ENCODE measurements around the gene HAAO. TPM values are rescaled to one million over a fixed set of nuclear protein-coding genes. Genes with fewer than 3 reads are reported as not detected.

HAAO gene
- total RNA-seq, 1 experiment from 2014 or later, result 4.7 TPM

- peaks cover 3% of the 10 kb centered on the region; the same call in 1 of the 2 replicates for H3K9me3 ChIP-seq (replicated peaks)
- peak overlapping the region; percentile 78 for H3K27ac ChIP-seq
- peak overlapping the region; percentile 63 for H3K4me3 ChIP-seq
- no peak for DNase-seq
- no peaks in the 10 kb centered on the region for H3K36me3 ChIP-seq
- H3K27me3 ChIP-seq, result no peaks in the 10 kb centered on the region
- H3K4me1 ChIP-seq, result peaks cover 45% of the 10 kb centered on the region
Measured at GRCh38 chr2:42792087-42792582, 248 bp downstream of the HAAO start.

DNA sequence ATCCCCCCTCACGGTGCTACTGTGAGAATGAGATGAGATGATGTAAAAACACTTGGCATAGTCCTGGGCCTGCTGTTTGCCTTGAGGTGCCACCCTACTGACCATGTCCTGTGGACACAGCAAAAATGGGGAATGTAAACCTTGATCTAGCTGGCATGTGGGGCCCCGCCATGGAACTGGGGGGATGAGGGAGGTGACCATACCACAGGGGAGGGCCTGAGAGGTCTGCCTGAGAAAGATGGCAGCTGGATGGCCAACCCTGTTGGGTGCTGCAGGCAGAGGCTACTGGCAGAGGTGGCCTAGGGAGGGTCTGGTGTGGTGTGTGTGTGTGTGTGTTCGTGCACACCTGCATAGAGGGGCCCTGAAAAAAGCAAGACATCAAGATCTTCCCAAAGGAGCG is 777 bp downstream of the HAAO start:
- H3K36me3 ChIP-seq, result no peaks in the 10 kb centered on the region
- no peaks in the 10 kb centered on the region for H3K27me3 ChIP-seq
- H3K4me1 ChIP-seq, result peaks cover 46% of the 10 kb centered on the region
- peak overlapping the region; percentile 63 for H3K4me3 ChIP-seq
- H3K27ac ChIP-seq, result no peak overlapping the region
- H3K9me3 ChIP-seq (replicated peaks), result no peaks in the 10 kb centered on the region
- no peak for DNase-seq

- Histone ChIP-seq H3K36me3 (no peaks in the 10 kb centered on the region), H3K4me1 (peaks cover 50% of the 10 kb centered on the region), H3K4me3 (no peak overlapping the region), H3K27ac (no peak overlapping the region), H3K9me3 (replicated peaks) (no peaks in the 10 kb centered on the region), H3K27me3 (no peaks in the 10 kb centered on the region)
- no peak for DNase-seq
Measured at GRCh38 chr2:42789751-42790150, 2.6 kb downstream of the HAAO start.

DNA sequence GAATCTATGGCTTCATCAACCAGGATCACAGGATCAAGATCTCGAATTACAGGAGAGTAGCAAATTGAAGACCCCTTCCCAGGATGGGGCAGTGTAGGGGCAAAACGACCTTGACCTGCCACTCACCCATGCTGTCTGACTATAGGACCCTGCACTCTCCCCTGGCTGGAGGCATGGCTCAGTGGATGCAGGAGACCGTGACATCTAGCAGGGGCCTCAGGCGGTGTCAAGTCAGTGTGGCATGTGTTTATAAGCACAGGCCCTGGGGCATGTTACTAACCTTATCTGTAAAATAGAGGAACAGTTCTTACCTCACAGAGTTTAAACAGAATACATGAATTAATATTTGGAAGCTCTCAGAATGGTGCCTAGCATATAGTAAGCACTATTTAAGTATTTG is 3.5 kb downstream of the HAAO start:
- no peak overlapping the region for H3K27ac ChIP-seq
- peak in 1 of 2 experiments; percentile 49 for DNase-seq
- no peaks in the 10 kb centered on the region for H3K9me3 ChIP-seq (replicated peaks)
- H3K36me3 ChIP-seq, result no peaks in the 10 kb centered on the region
- H3K4me1 ChIP-seq, result peaks cover 48% of the 10 kb centered on the region
- no peaks in the 10 kb centered on the region for H3K27me3 ChIP-seq
- H3K4me3 ChIP-seq, result no peak overlapping the region

- no peaks in the 10 kb centered on the region for H3K27me3 ChIP-seq
- no peaks in the 10 kb centered on the region for H3K36me3 ChIP-seq
- H3K4me3 ChIP-seq, result no peak overlapping the region
- no peaks in the 10 kb centered on the region for H3K9me3 ChIP-seq (replicated peaks)
- DNase-seq, result no peak
- H3K4me1 ChIP-seq, result peaks cover 47% of the 10 kb centered on the region
- H3K27ac ChIP-seq, result no peak overlapping the region
Measured at GRCh38 chr2:42788478-42788793, 3.9 kb downstream of the HAAO start.

- Histone ChIP-seq H3K4me1 (peaks cover 47% of the 10 kb centered on the region), H3K27ac (no peak overlapping the region), H3K4me3 (no peak overlapping the region), H3K9me3 (replicated peaks) (no peaks in the 10 kb centered on the region), H3K36me3 (no peaks in the 10 kb centered on the region), H3K27me3 (no peaks in the 10 kb centered on the region)
- DNase-seq, result no peak
Measured at GRCh38 chr2:42787788-42788477, 4.5 kb downstream of the HAAO start.

GRCh38 chr2:42787424-42787787 is 5.0 kb downstream of the HAAO start:
- Histone ChIP-seq H3K4me3 (no peak overlapping the region), H3K4me1 (peaks cover 47% of the 10 kb centered on the region)
- DNase-seq, result no peak

GRCh38 chr2:42786561-42787345 is 5.6 kb downstream of the HAAO start:
- Histone ChIP-seq H3K27ac (peak overlapping the region; percentile 85), H3K4me3 (no peak overlapping the region), H3K9me3 (replicated peaks) (no peaks in the 10 kb centered on the region), H3K27me3 (no peaks in the 10 kb centered on the region), H3K36me3 (no peaks in the 10 kb centered on the region), H3K4me1 (peaks cover 47% of the 10 kb centered on the region)
- no peak for DNase-seq

More at GRCh38 chr2:42787424-42787787, 5.0 kb downstream of the HAAO start:
- no peaks in the 10 kb centered on the region for H3K36me3 ChIP-seq
- no peak overlapping the region for H3K27ac ChIP-seq
- H3K27me3 ChIP-seq, result no peaks in the 10 kb centered on the region
- no peaks in the 10 kb centered on the region for H3K9me3 ChIP-seq (replicated peaks)

- no peaks in the 10 kb centered on the region for H3K27me3 ChIP-seq
- H3K4me3 ChIP-seq, result no peak overlapping the region
- H3K4me1 ChIP-seq, result peaks cover 45% of the 10 kb centered on the region
- no peak for DNase-seq
- no peaks in the 10 kb centered on the region for H3K36me3 ChIP-seq
- no peak overlapping the region for H3K27ac ChIP-seq
- H3K9me3 ChIP-seq (replicated peaks), result peaks cover 10% of the 10 kb centered on the region
Measured at GRCh38 chr2:42784204-42784880, 8.0 kb downstream of the HAAO start.

DNA sequence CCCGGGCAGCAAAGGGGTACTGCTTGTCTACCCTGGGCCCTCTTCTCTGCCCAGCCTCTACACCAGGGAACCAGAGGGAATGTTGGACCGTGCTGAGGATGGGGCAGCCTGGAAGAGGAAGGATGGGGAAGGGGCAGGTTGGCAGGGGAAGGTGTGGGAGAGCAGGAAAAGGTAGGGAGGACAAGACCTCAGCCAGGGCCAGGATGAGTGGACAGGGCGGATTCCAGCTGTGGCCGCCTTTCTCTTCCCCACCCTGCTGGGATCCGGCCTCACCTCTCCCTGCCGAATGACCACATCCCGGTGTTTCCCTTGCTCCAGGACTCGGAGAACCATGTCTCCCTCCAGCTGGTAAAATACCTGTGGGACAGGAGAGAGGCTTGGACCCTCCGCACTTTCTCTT is 8.9 kb downstream of the HAAO start:
- no peak overlapping the region for H3K4me3 ChIP-seq
- DNase-seq, result no peak
- no peaks in the 10 kb centered on the region for H3K36me3 ChIP-seq
- no peak overlapping the region for H3K27ac ChIP-seq
- H3K4me1 ChIP-seq, result peaks cover 36% of the 10 kb centered on the region
- peaks cover 15% of the 10 kb centered on the region for H3K9me3 ChIP-seq (replicated peaks)
- no peaks in the 10 kb centered on the region for H3K27me3 ChIP-seq

- no peak overlapping the region for H3K4me3 ChIP-seq
- no peak overlapping the region for H3K27ac ChIP-seq
- H3K36me3 ChIP-seq, result no peaks in the 10 kb centered on the region
- H3K9me3 ChIP-seq (replicated peaks), result peaks cover 25% of the 10 kb centered on the region
- no peaks in the 10 kb centered on the region for H3K27me3 ChIP-seq
- peaks cover 13% of the 10 kb centered on the region for H3K4me1 ChIP-seq
- no peak for DNase-seq
Measured at GRCh38 chr2:42781181-42781580, 11.2 kb downstream of the HAAO start.

- no peaks in the 10 kb centered on the region for H3K4me1 ChIP-seq
- H3K9me3 ChIP-seq (replicated peaks), result peaks cover 25% of the 10 kb centered on the region
- DNase-seq, result no peak
Measured at GRCh38 chr2:42777883-42778805, 14.2 kb downstream of the HAAO start.

GRCh38 chr2:42775810-42776209 is 16.6 kb downstream of the HAAO start:
- Histone ChIP-seq H3K27ac (no peak overlapping the region), H3K4me3 (no peak overlapping the region), H3K27me3 (no peaks in the 10 kb centered on the region), H3K9me3 (replicated peaks) (peaks cover 22% of the 10 kb centered on the region), H3K4me1 (no peaks in the 10 kb centered on the region), H3K36me3 (no peaks in the 10 kb centered on the region)
- DNase-seq, result no peak

More at GRCh38 chr2:42777883-42778805, 14.2 kb downstream of the HAAO start:
- Histone ChIP-seq H3K36me3 (no peaks in the 10 kb centered on the region), H3K27me3 (no peaks in the 10 kb centered on the region), H3K27ac (no peak overlapping the region), H3K4me3 (no peak overlapping the region)

GRCh38 chr2:42775186-42775585 is 17.2 kb downstream of the HAAO start:
- Histone ChIP-seq H3K4me1 (no peaks in the 10 kb centered on the region), H3K27me3 (no peaks in the 10 kb centered on the region), H3K4me3 (no peak overlapping the region), H3K9me3 (replicated peaks) (peaks cover 18% of the 10 kb centered on the region), H3K36me3 (no peaks in the 10 kb centered on the region), H3K27ac (no peak overlapping the region)
- no peak for DNase-seq
